LNCaP clone FGC (cell line): ENCODE data around the gene SWT1.
A peak's percentile ranks its signal among the peaks of the same experiment; 100 is the strongest.

Experiments
- DNase-seq: peaks from one replicate; pipeline ENCODE4 v3.0.0-alpha.2; 2011; ENCODE audit warnings: low read depth
- H3K4me3 ChIP-seq: 2 replicates; pipeline ENCODE4 v1.5.1; 2011; ENCODE audit warnings: mild to moderate bottlenecking, low read depth, low read length, control low read depth
- CTCF ChIP-seq: IDR thresholded peaks from 2 replicates; pipeline ENCODE4 v1.5.1; 2012; ENCODE audit warnings: mild to moderate bottlenecking; ENCODE audit not compliant: control insufficient read depth, insufficient read depth; ENCODE audit errors: extremely low read depth

Gene SWT1

GRCh38 chr1:185156854-185157598 lies at the start of gene SWT1, which contains the start of gene TRMT1L:
Gene SWT1, plus strand, starts transcription at chr1:185157167. Its CDS starts 3,675 bp downstream, at chr1:185160842.
Gene TRMT1L, minus strand, starts transcription at chr1:185156953. Its CDS starts 241 bp downstream, at chr1:185156712.
- TF ChIP-seq CTCF, result no peak
- peak within 1 kb of the TSS; percentile 88 for H3K4me3 ChIP-seq
- peak; percentile 96 for DNase-seq

GRCh38 chr1:185108321-185108720 lies 48.6 kb upstream of the SWT1 start:
- TF ChIP-seq CTCF, result no peak
- DNase-seq, result no peak
- H3K4me3 ChIP-seq, result no peak overlapping the region

GRCh38 chr1:185110145-185110544 lies 46.8 kb upstream of the SWT1 start:
- H3K4me3 ChIP-seq, result no peak overlapping the region
- DNase-seq, result no peak
- no peak for TF ChIP-seq CTCF

- no peak for DNase-seq
- TF ChIP-seq CTCF, result no peak
- no peak overlapping the region for H3K4me3 ChIP-seq
These were observed 45.1 kb upstream of the SWT1 start for GRCh38 chr1:185111873-185112272.

- TF ChIP-seq CTCF, result no peak
- H3K4me3 ChIP-seq, result no peak overlapping the region
- no peak for DNase-seq
These were observed 44.6 kb upstream of the SWT1 start for GRCh38 chr1:185112356-185112755.

GRCh38 chr1:185129708-185130107 lies 27.3 kb upstream of the SWT1 start:
- DNase-seq, result no peak
- no peak overlapping the region for H3K4me3 ChIP-seq
- no peak for TF ChIP-seq CTCF

GRCh38 chr1:185132534-185132933 lies 24.4 kb upstream of the SWT1 start:
- no peak overlapping the region for H3K4me3 ChIP-seq
- DNase-seq, result no peak
- no peak for TF ChIP-seq CTCF
